MCF 10A (cell line): ENCODE data around the gene MAP2K5. TPM values are rescaled to one million over a fixed set of nuclear protein-coding genes. Genes with fewer than 3 reads are reported as not detected.

Source experiments
- BruUV-seq: library from RNA; stranded (reverse); fragments of 400-500 nt; replicated peaks from 2 replicates; lab custom pipeline; 2021; lab: Mats Ljungman, UMichigan
- CTCF ChIA-PET: fragments of 300-600 bp; sonication (Branson Sonifier 250); formaldehyde crosslinking; extraction: SDS; loops from one replicate; lab custom pipeline; 2021; ENCODE audit warnings: antibody characterized with exemption, inconsistent platforms; lab: Yijun Ruan, JAX
- POLR2A ChIA-PET: fragments of 300-600, 350-650 bp; sonication (Branson Sonifier 250); formaldehyde crosslinking; extraction: SDS; loops from one replicate; lab custom pipeline; 2020; ENCODE audit warnings: antibody characterized with exemption, inconsistent platforms; lab: Yijun Ruan, JAX
- DNase-seq: peaks from one replicate; pipeline ENCODE4 v3.0.0-alpha.2; 2018; ENCODE audit not compliant: unreplicated experiment
- H3K27ac Mint-ChIP-seq: one replicate; pipeline ENCODE4 v1.8.0; 2022; ENCODE audit warnings: mild to moderate bottlenecking, low read depth, mixed read lengths; ENCODE audit not compliant: unreplicated experiment
- H3K27me3 Mint-ChIP-seq: one replicate; pipeline ENCODE4 v1.8.0; 2022; ENCODE audit warnings: mixed read lengths; ENCODE audit not compliant: insufficient read depth, unreplicated experiment
- H3K36me3 Mint-ChIP-seq: one replicate; pipeline ENCODE4 v1.8.0; 2022; ENCODE audit warnings: mild to moderate bottlenecking, moderate library complexity, mixed read lengths; ENCODE audit not compliant: insufficient read depth, unreplicated experiment
- H3K4me1 Mint-ChIP-seq: one replicate; pipeline ENCODE4 v1.8.0; 2022; ENCODE audit warnings: mixed read lengths; ENCODE audit not compliant: insufficient read depth, unreplicated experiment
- H3K4me3 Mint-ChIP-seq: one replicate; pipeline ENCODE4 v1.8.0; 2022; ENCODE audit warnings: mild to moderate bottlenecking, moderate library complexity, mixed read lengths; ENCODE audit not compliant: unreplicated experiment
- H3K9me3 Mint-ChIP-seq: one replicate; pipeline ENCODE4 v1.8.0; 2022; ENCODE audit warnings: mixed read lengths; ENCODE audit not compliant: unreplicated experiment
- CTCF ChIP-seq: fragments of 200-600 bp; IDR thresholded peaks from one replicate; pipeline ENCODE4 v1.8.0; 2022; ENCODE audit warnings: antibody characterized with exemption, mild to moderate bottlenecking; ENCODE audit not compliant: unreplicated experiment
- intact Hi-C: fragments of 100-400 bp; cut with micrococcal nuclease; formaldehyde crosslinking; loops from 2 replicates; pipeline ENCODE4 v1.14.1; 2022
- total RNA-seq: library from RNA; stranded (reverse); gene quantifications from 2 replicates; pipeline ENCODE4 v1.2.3, GENCODE V29; 2022

MAP2K5 gene
- total RNA-seq, 1 experiment from 2014 or later, result 24.4 TPM

DNA sequence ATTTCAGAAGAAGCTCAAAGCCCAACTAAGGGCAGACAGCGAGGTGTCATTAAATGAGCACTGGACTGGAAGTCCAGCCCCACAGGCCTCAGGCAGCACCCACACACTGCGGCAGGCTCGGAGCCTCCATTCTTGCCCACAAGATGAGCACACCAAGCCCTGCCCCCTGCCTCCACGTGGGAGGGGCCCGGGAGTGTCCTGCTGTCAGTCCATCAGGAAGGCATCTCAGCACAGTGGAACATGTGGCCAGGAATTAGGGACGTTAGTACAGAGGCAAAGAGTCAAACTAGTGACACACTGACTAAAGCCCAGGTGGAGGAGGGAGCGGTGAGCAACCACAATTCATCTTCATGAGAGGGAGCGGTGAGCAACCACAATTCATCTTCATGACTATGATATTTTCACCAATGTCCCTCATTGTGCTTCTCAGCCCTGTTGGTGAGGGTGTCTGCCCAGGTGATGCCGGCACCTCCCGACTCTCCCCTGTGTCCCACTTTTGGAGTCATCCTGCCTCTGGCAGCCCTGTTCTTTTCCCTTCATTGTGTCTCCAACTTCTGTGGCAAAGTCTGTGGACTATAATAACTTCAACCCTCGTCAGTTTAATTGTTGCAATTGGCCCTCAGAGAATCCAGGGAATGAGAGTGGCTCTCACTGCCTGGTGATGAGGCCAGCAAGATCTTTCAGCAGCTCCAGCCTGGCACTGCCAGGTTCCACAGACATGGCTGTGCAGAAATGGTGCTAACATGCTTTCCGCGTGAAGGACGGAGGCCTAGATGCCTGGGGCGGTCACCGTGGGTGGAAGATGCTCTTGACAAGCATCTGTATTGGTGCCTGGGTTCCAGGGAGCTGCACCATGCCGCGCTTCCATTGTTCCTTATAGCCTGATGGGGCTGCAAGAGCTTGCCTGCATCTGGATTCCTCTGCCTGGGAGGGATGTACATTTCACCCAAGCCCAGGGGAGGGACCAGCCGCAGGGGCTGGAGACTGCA lies 259.7 kb downstream of the MAP2K5 start:
- Mint-ChIP-seq H3K9me3 (no peaks in the 10 kb centered on the region), H3K36me3 (peaks cover 8% of the 10 kb centered on the region), H3K4me3 (no peak overlapping the region), H3K27ac (no peak overlapping the region), H3K27me3 (no peaks in the 10 kb centered on the region), H3K4me1 (no peaks in the 10 kb centered on the region)
- ChIA-PET CTCF (no interaction called here), POLR2A (no interaction called here)
- BruUV-seq, result no TSS peak
- no peak for TF ChIP-seq CTCF
- intact Hi-C loops, result no loop called here
- DNase-seq, result no peak

DNA sequence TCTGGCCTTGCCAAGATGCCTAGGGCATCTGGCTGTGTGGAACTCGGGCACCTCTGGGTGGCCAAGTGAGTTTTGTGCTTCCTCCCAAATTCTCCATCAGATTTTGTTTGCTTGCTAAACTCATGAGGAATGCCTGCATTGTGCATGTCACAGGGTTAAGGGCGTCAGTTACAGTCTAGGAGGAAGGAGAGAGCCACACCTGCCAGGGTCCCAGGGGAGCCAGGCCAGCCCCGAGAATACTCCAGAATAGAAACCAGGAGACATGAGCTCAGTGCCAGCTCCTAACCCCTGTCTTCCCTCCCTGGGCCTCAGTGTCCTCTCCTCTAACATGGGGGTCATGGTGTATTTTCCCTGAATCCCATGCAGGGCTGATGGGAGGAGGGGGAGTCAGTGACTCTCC lies 260.8 kb downstream of the MAP2K5 start:
- peaks cover 8% of the 10 kb centered on the region for H3K36me3 Mint-ChIP-seq
- H3K27me3 Mint-ChIP-seq, result no peaks in the 10 kb centered on the region
- no peaks in the 10 kb centered on the region for H3K9me3 Mint-ChIP-seq
- no peak overlapping the region for H3K4me3 Mint-ChIP-seq
- no peak for TF ChIP-seq CTCF
- intact Hi-C loops, result no loop called here
- H3K27ac Mint-ChIP-seq, result no peak overlapping the region
- no TSS peak for BruUV-seq
- ChIA-PET CTCF (no interaction called here), POLR2A (no interaction called here)
- H3K4me1 Mint-ChIP-seq, result no peaks in the 10 kb centered on the region
- no peak for DNase-seq

DNA sequence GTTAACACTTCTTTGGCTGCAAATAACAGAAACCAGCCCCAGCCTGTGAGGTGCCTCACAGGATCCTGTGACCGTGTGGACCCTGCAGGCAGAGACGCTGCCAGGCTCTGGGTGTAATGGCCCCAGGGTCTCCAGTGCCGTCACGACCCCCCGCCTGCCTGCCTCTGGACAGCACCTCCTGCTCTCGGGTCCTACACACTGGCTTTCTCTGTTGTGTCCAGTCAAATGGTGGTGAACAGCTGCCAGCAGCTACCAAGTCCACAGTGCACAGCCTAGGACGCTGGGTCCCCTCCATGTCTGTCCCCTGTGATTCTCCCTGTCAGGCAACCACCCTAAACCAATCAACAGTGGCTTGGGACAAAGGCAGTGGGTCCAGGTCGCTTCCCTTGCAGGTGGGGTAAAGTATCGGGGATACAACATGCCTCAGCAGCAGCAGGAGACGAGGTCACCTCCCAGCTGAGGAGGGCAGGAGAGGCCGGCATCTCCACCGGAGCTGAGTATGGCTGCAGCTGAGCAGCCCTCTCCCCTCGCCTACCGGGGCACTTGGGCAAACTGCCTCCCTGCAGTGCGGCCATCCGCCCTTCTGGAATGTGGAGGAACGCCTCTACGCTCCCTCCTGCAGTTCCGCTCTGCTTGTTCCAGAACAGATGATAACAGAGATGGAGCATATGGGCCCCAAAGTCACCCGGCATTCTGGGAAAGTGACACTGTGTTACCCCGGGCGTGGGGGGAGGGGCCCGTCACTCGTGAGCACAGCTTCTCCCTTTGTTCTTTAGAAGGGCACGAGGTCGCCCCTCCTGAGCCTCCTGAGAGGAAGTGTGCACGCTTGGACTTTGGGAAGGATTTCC lies 261.7 kb downstream of the MAP2K5 start:
- no peaks in the 10 kb centered on the region for H3K4me1 Mint-ChIP-seq
- no peak for DNase-seq
- BruUV-seq, result no TSS peak
- no peaks in the 10 kb centered on the region for H3K27me3 Mint-ChIP-seq
- H3K9me3 Mint-ChIP-seq, result no peaks in the 10 kb centered on the region
- peaks cover 8% of the 10 kb centered on the region for H3K36me3 Mint-ChIP-seq
- no peak overlapping the region for H3K4me3 Mint-ChIP-seq
- no peak overlapping the region for H3K27ac Mint-ChIP-seq
- ChIA-PET CTCF (no interaction called here), POLR2A (no interaction called here)
- intact Hi-C loops, result no loop called here
- no peak for TF ChIP-seq CTCF
